ENCODE measurements around the gene PAPOLB. TPM values are rescaled to one million over a fixed set of nuclear protein-coding genes. Genes with fewer than 3 reads are reported as not detected.

PAPOLB gene
- total and polyA plus RNA-seq, 10 of the 15 experiments (the other 5 are each of a cell fraction or from before 2014, with no cell fraction given), result 0.01 TPM; not detected in 9

GRCh38 chr7:4845740-4846142 is 16.1 kb downstream of the PAPOLB start:
- ChIA-PET SMC1A (ENCODE audit: uncharacterized antibody, unreplicated experiment) (no interaction called here), POLR2A (no interaction called here), CTCF (no interaction called here), RAD21 (ENCODE audit: unreplicated experiment) (interaction anchor here (0.6 to 1.2 kb wide), 2 partner anchors 241 to 550 kb away, joined by 3 read pairs; no protein-coding TSS in a partner anchor)
- Histone ChIP-seq H4K20me1 (ENCODE audit: control insufficient read depth, insufficient read depth) (no peaks in the 10 kb centered on the region), H3K27me3 (replicated peaks in 1 of 2; ENCODE audit: control insufficient read depth in 2 of 2, insufficient read depth in 2 of 2, low read length in 1 of 2) (no peaks in the 10 kb centered on the region; a peak in 1 of 4 replicates), H3K4me3 (no peak overlapping the region), H3K9me3 (replicated peaks; ENCODE audit: control insufficient read depth, insufficient read depth, low read length) (no peaks in the 10 kb centered on the region), H3K27ac (ENCODE audit: control insufficient read depth, insufficient read depth) (no peak overlapping the region), H3K36me3 (ENCODE audit: control insufficient read depth in 2 of 2, insufficient read depth in 2 of 2, low read length in 1 of 2) (no peaks in the 10 kb centered on the region), H3K4me1 (ENCODE audit: control insufficient read depth, insufficient read depth, low read length) (no peaks in the 10 kb centered on the region), H3K79me2 (ENCODE audit: control insufficient read depth, insufficient read depth, low read length) (no peaks in the 10 kb centered on the region), H3K4me2 (ENCODE audit: control insufficient read depth, insufficient read depth) (no peak overlapping the region), H3K9ac (ENCODE audit: control insufficient read depth, insufficient read depth, low read length) (no peak overlapping the region), H2AFZ (ENCODE audit: control insufficient read depth, low read depth, low read length) (no peak overlapping the region)
- no TSS peak for BruUV-seq (replicated peaks)
- intact Hi-C loops (cut with micrococcal nuclease; ENCODE audit: unreplicated experiment) (loop anchor here (5.0 kb wide), 1 partner anchor 242 kb away; no protein-coding TSS in a partner anchor), in situ Hi-C loops (cut with MboI) (no loop called here)
- no peak for ATAC-seq
- FAIRE-seq, result no peak
- DNase-seq (ENCODE audit: low read depth, low spot score), result no peak
- 25% methylated on average over 18 of the region's 18 CpGs for WGBS (ENCODE audit: insufficient coverage, insufficient replicate concordance, low lambda C conversion rate, missing lambda C conversion rate)
- TF ChIP-seq ASH2L (IDR thresholded peaks at IDR 0.05; ENCODE audit: borderline replicate concordance, low read depth) (no peak), GATAD2B (conservative IDR thresholded peaks at IDR 0.05; ENCODE audit: low read depth) (no peak), CHD2 (IDR thresholded peaks at IDR 0.05; ENCODE audit: borderline replicate concordance, low read depth, low read length) (no peak), CEBPZ (IDR thresholded peaks at IDR 0.05; ENCODE audit: low read depth, low read length) (no peak), RB1 (IDR thresholded peaks at IDR 0.05; ENCODE audit: borderline replicate concordance) (no peak), CUX1 (IDR thresholded peaks at IDR 0.05; ENCODE audit: insufficient replicate concordance, low read depth, low read length) (no peak), SRF (IDR thresholded peaks at IDR 0.05; ENCODE audit: low read depth in 2 of 2, low read length in 2 of 2) (no peak), IRF4 (IDR thresholded peaks at IDR 0.05; ENCODE audit: low read depth, low read length) (no peak), TCF3 (IDR thresholded peaks at IDR 0.05; ENCODE audit: borderline replicate concordance, insufficient read depth, low read depth, low read length) (no peak), POU2F2 (IDR thresholded peaks at IDR 0.05; ENCODE audit: borderline replicate concordance, low read depth, low read length) (no peak), ATF3 (IDR thresholded peaks at IDR 0.05; ENCODE audit: borderline replicate concordance, extremely low read depth, low read depth, low read length) (no peak), ETV6 (conservative IDR thresholded peaks at IDR 0.05 in 1 of 2, IDR thresholded peaks at IDR 0.05 in 1 of 2; ENCODE audit: borderline replicate concordance in 1 of 2, low read depth in 1 of 2) (no peak), KLF5 (IDR thresholded peaks at IDR 0.05; ENCODE audit: partially characterized antibody) (no peak), RCOR1 (conservative IDR thresholded peaks at IDR 0.05; ENCODE audit: low read depth, low read length) (no peak)

Measured in GM12878 (cell line).